OCI-LY3 (cell line): Measurements from ENCODE around the gene MCM8.

Source experiments
- CTCF ChIP-seq: fragments of 200-600, 300-600 bp; sonication (generic); IDR thresholded peaks from 2 replicates; pipeline ENCODE4 v1.5.1; 2014; ENCODE audit warnings: antibody characterized with exemption, low read length, low read depth
- EZH2phosphoT487 ChIP-seq: fragments of 200-600 bp; shearing (Covaris generic); IDR thresholded peaks from 2 replicates; pipeline ENCODE4 v1.6.1; 2018; ENCODE audit warnings: antibody characterized with exemption, mixed run types, low read depth

DNA sequence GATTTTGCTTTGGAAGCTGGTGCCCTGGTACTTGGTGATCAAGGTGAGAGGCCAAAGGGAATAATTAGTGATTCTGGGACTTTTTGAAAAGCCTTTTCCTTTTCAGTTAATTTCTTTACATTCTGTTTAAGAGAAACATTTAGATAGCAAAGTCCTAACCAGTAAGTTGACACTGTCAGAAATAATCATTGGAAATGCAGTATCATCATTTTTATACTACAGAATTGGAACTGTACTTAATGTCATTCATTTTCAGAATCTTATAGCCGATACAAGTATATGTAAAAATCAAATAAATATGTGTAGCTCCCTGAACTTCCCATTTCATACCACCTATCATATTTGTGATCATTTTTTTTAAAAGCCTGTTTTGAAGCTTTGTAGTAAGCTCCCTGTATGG lies 27.5 kb downstream of the MCM8 start:
- TF ChIP-seq CTCF (no peak), EZH2phosphoT487 (no peak)
